HUES6 (cell line): Measurements from ENCODE around the gene ATG12.

Experiments used
- H3K27ac ChIP-seq: 2 replicates; pipeline ENCODE4 v1.7.0; 2013; ENCODE audit warnings: low read depth, mild to moderate bottlenecking, low read length, inconsistent platforms
- H3K27me3 ChIP-seq: 2 replicates; pipeline ENCODE4 v1.6.1; 2013; ENCODE audit warnings: low read length; ENCODE audit not compliant: control insufficient read depth, insufficient read depth
- H3K36me3 ChIP-seq: 2 replicates; pipeline ENCODE4 v1.6.1; 2013; ENCODE audit warnings: low read length; ENCODE audit not compliant: control insufficient read depth, insufficient read depth
- H3K4me1 ChIP-seq: 2 replicates; pipeline ENCODE4 v1.6.1; 2013; ENCODE audit warnings: low read length; ENCODE audit not compliant: control insufficient read depth, insufficient read depth
- H3K4me3 ChIP-seq: 2 replicates; pipeline ENCODE4 v1.5.1; 2013; ENCODE audit warnings: low read depth, low read length
- H3K9ac ChIP-seq: one replicate; pipeline ENCODE4 v1.6.1; 2013; ENCODE audit warnings: mild to moderate bottlenecking, low read length
- H3K9me3 ChIP-seq: 2 replicates; pipeline ENCODE4 v1.6.1; 2013; ENCODE audit warnings: low read depth, low read length; ENCODE audit not compliant: control insufficient read depth, insufficient read depth

Gene ATG12

DNA sequence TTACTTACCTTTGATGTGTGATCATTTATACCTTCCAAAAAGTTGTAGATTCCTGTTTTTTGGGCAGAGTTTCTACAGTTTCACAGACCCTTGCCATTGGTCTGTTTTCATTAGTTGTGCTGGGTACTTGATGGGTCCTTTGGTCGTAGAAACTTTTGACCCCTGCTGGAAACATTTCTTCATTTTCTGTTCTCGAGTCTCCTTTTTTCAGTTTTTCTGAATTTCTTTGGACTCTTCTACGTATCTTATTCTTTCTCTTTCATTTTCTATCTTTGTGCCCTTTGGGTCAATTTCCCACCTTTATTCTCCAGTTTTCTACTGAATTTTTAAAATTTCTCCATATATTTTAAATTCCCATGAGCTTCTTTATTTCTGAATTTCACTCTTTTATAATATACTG is 17.0 kb upstream of the ATG12 start:
- Histone ChIP-seq H3K27me3 (no peaks in the 10 kb centered on the region), H3K4me1 (peaks cover 4% of the 10 kb centered on the region; the same call in 1 of the 2 replicates), H3K9ac (no peak overlapping the region), H3K36me3 (peaks cover 3% of the 10 kb centered on the region; the same call in 1 of the 2 replicates), H3K4me3 (no peak overlapping the region), H3K9me3 (peaks cover 6% of the 10 kb centered on the region), H3K27ac (no peak overlapping the region)

DNA sequence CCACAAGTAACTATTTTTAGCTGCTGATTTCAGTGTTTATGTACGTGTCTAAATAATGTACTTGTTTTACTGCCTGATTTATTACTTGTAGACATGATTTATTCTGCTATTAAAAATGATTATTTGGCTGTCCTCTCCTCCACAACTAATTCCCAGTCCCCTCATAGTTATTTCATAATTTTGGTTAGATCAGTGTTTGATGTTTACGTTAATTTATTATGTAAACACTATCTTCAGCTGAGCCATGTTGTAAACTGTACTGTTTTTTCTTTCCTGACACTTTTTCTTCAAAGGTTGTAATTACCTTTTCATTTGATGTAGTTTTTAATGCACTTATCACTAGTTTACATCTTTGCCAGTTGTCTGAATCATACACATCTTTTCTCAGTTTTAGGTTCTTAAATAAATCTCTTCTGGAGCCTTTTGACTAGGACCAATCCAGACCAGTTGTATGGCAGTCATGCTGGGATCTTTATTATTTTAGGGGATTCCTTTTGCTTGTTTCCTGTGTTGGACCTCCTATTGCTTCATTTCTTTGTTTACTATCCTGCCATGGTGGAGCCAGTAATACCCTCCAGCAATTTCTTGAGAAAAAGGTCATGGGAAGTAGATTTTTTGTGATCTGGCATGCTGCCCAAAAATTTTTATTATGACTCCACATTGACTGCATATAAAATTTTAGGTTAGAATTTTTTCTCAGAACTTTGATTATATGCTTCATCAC is 16.4 kb upstream of the ATG12 start:
- Histone ChIP-seq H3K9ac (no peak overlapping the region), H3K4me1 (peaks cover 4% of the 10 kb centered on the region; the same call in 1 of the 2 replicates), H3K27ac (no peak overlapping the region), H3K27me3 (no peaks in the 10 kb centered on the region), H3K9me3 (peaks cover 9% of the 10 kb centered on the region), H3K36me3 (peaks cover 3% of the 10 kb centered on the region; the same call in 1 of the 2 replicates), H3K4me3 (no peak overlapping the region)

DNA sequence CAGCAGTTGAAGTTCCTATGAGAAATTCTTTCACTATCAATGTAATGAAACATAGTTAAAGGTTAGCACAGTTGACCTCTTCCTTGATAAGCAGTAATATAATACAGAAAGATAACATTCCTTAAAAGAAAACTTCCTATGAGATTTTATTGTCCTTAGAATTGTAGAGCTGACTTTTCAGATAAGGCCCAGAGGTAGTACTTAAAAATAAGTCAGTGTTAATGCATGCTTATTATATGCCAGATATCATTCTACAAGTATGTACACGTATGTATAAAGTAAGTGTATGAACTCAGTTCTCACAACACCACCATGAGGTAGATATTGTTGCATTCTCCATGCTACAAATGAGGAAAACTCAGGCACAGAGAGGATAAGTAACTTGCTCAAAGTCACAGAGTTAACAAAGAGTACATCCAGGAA is 15.7 kb upstream of the ATG12 start:
- Histone ChIP-seq H3K27me3 (no peaks in the 10 kb centered on the region), H3K36me3 (peaks cover 3% of the 10 kb centered on the region; the same call in 1 of the 2 replicates), H3K9ac (no peak overlapping the region), H3K27ac (no peak overlapping the region), H3K4me3 (no peak overlapping the region), H3K4me1 (peaks cover 4% of the 10 kb centered on the region; the same call in 1 of the 2 replicates), H3K9me3 (peaks cover 9% of the 10 kb centered on the region)

DNA sequence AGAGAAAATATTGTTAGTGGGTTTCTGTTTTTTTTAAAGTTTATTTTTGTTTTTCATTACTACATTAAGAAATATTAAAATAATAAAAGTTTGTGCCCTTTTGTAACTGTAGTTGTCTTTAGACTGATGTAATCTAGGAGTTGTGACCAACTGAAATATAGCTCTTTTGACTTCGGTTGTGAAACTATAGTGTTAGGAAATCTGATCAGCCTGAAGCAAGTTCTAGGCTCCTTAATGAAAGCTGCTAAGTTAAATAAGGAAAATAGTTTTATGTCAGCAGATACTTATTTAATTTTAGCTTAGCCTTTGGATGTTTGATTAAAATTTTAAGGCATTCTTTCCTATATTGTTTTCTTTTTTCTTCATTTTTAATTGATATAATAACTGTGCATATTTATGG is 14.6 kb upstream of the ATG12 start:
- H3K4me3 ChIP-seq = no peak overlapping the region
- H3K9ac ChIP-seq = no peak overlapping the region
- peaks cover 9% of the 10 kb centered on the region for H3K9me3 ChIP-seq
- no peak overlapping the region for H3K27ac ChIP-seq
- H3K36me3 ChIP-seq = peaks cover 3% of the 10 kb centered on the region; the same call in 1 of the 2 replicates
- no peaks in the 10 kb centered on the region for H3K27me3 ChIP-seq
- H3K4me1 ChIP-seq = peaks cover 4% of the 10 kb centered on the region; the same call in 1 of the 2 replicates

DNA sequence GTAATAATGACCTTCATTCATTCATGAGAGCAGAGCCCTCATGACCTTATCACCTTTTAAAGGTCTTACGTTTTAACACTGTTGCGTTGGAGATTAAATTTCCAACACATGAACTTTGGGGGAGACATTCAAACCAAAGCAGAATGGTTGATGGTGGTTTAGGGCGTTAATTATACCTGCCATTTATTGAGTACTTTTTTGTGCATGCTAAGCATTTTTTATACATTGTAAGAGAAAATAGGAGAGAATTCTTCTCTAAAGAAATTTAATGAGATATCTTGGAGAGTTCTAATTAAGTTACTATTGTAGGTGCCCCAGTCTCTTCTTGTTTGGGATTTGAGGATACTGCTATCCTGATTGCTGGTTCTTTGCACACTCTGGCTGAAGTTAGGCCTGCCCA is 12.8 kb upstream of the ATG12 start:
- H3K27ac ChIP-seq = no peak overlapping the region
- peaks cover 9% of the 10 kb centered on the region; the same call in 1 of the 2 replicates for H3K4me1 ChIP-seq
- no peaks in the 10 kb centered on the region for H3K27me3 ChIP-seq
- H3K9me3 ChIP-seq = peaks cover 9% of the 10 kb centered on the region
- H3K4me3 ChIP-seq = no peak overlapping the region
- peaks cover 3% of the 10 kb centered on the region; the same call in 1 of the 2 replicates for H3K36me3 ChIP-seq
- H3K9ac ChIP-seq = no peak overlapping the region

DNA sequence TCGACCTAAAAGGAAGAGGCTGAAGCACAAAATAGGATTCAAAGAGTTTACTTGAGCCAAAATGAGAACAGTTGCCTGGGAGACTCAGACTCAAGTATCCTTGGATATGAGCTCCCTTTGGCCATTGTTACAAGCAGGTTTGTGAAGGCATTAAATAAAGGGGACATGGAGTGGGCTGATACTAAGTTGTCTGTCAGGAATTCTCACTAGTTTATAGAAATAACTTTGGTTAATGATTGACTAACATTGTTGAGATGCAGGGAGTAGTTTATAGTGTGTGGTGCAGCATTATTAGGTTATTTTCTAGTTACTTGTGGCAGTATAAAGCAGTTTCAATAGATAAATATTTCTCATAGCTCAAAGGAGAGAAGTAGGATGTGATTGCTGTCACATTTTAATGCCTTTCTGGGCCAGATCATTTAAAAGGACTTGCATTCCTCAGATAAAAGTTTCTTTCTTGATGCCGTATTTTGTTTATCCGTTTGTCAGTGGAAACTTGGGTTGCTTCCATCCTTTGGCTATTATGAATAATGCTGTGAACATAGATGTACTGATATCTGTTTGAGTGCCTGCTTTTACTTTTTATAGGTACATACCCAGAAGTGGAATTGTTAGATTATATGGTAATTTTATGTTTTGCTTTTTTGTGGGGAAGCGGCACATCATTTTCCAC is 9.5 kb upstream of the ATG12 start:
- no peak overlapping the region for H3K27ac ChIP-seq
- H3K36me3 ChIP-seq = peaks cover 3% of the 10 kb centered on the region; the same call in 1 of the 2 replicates
- H3K4me3 ChIP-seq = no peak overlapping the region
- peaks cover 9% of the 10 kb centered on the region for H3K9me3 ChIP-seq
- no peak overlapping the region for H3K9ac ChIP-seq
- H3K27me3 ChIP-seq = no peaks in the 10 kb centered on the region
- H3K4me1 ChIP-seq = 0 out of 2 replicates have a peak, but pooled peaks cover 6% of the 10 kb centered on the region

DNA sequence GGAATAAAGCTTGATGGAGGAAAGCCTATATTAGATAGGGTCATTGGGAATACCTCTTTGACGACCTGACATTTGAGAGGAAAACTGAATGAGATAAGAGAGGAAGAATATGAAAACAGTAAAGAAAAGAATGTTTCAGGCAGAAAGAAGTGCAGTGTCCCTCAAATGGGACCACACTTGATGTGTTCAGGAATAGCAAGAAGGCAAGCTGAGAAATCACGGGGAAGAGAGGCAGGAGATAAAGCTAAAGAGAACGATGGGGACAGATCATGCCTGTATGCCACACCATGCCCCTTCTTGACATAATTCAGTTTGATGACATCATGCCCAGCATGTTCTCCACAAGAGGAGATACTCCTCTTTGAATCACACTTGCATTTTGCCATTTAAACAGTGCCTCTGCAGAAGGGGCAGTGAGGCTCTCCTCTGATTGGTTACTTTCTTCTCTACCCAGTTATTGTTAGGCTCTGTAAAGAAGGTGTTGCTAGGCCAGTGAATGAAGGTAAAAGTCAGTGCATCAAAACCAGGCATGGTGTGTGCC is 8.0 kb upstream of the ATG12 start:
- no peak overlapping the region for H3K27ac ChIP-seq
- H3K4me1 ChIP-seq = peaks cover 10% of the 10 kb centered on the region; the same call in 1 of the 2 replicates
- no peak overlapping the region for H3K4me3 ChIP-seq

DNA sequence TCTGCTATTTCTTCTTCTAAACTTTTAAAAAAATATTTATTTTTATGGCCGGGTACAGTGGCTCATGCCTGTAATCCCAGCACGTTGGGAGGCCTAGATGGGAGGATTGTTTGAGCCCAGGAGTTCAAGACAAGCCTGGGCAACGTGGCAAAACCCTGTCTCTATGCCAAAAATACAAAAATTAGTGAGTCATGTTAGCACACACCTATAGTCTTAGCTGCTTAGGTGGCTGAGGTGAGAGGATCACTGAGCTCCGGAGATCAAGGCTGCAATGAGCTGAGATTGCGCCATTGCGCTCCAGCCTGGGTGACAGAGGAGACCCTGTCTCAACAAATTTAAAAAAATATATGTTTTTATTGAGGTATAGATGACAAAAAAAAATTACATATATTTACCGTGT is 5.9 kb upstream of the ATG12 start:
- Histone ChIP-seq H3K27me3 (peaks cover 9% of the 10 kb centered on the region; the same call in 1 of the 2 replicates), H3K27ac (no peak overlapping the region), H3K36me3 (no peaks in the 10 kb centered on the region), H3K4me3 (no peak overlapping the region), H3K4me1 (peaks cover 18% of the 10 kb centered on the region), H3K9ac (no peak overlapping the region), H3K9me3 (no peaks in the 10 kb centered on the region)

More for the DNA sequence above, 8.0 kb upstream of the ATG12 start:
- Histone ChIP-seq H3K36me3 (peaks cover 3% of the 10 kb centered on the region; the same call in 1 of the 2 replicates), H3K9me3 (peaks cover 9% of the 10 kb centered on the region), H3K9ac (no peak overlapping the region), H3K27me3 (no peaks in the 10 kb centered on the region)

DNA sequence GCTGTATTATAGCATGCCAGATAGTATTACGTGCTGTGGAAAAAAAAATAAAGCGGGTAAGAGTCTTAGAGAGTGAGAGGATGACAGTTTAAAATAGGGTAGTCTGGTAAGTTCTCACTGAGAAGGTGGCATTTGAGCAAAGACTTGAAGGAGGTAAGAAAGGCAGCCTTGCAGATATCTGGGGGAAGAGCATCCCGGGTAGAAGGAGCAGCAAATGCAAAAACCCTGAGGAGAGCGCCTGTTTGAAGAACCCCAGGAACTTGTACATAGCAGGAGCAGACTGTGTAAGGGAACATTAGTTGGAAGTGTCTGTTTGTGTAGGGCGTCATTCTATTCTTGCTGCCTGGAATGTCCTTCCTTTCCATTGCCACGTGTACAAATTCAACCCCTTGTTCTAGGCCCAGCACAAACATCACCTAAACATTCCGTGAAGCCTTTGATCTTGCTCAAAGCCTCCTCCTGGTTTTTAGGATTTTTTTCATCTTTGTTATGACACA is 3.0 kb upstream of the ATG12 start:
- no peak overlapping the region for H3K4me3 ChIP-seq
- H3K9ac ChIP-seq = no peak overlapping the region
- H3K36me3 ChIP-seq = no peaks in the 10 kb centered on the region
- peaks cover 19% of the 10 kb centered on the region for H3K4me1 ChIP-seq
- H3K27ac ChIP-seq = no peak overlapping the region
- peaks cover 9% of the 10 kb centered on the region; the same call in 1 of the 2 replicates for H3K27me3 ChIP-seq
- H3K9me3 ChIP-seq = no peaks in the 10 kb centered on the region

DNA sequence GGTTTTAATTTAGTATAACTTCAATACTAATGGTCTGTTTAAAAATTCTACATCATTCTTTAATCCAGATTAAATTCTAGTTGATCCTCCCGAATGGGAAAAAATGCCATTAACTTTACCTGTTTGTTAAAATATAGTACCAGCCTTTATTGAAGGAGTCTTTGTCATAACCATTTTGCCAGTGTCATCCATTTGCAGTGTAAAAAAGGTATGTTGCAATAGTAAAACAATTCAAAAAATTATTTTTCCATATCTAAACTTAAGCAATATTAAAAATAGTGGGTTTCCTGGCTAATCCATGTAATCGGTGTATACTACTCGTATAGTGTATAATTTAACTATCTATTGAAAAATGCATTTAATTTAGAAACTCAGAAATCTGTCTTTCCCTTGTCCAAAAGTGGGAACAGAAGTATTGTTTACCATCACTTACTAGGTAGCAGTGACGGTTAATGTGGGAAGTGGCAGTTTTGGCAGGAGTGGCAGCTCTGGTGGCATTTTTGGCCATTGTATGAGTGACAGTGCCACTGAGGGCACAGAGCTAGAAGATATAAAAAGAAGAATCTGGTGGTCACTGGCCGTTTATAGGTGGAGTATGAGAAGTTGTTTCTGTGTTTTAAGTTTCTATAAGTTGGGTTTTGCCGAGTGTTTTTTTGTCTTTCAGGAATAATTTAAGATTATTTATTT is 2.2 kb upstream of the ATG12 start:
- no peak overlapping the region for H3K9ac ChIP-seq
- peak overlapping the region; percentile 80; the same call in 1 of the 2 replicates for H3K4me3 ChIP-seq
- no peaks in the 10 kb centered on the region for H3K36me3 ChIP-seq
- peaks cover 19% of the 10 kb centered on the region for H3K4me1 ChIP-seq
- peaks cover 9% of the 10 kb centered on the region; the same call in 1 of the 2 replicates for H3K27me3 ChIP-seq
- H3K27ac ChIP-seq = no peak overlapping the region
- no peaks in the 10 kb centered on the region for H3K9me3 ChIP-seq
